OCI-LY7 (cell line): ENCODE results near the gene ZNF3. TPM values are rescaled to one million over a fixed set of nuclear protein-coding genes. Genes with fewer than 3 reads are reported as not detected.

Experiments used
- BruUV-seq: library from RNA; stranded (reverse); fragments of 400-500 nt; replicated peaks from 2 replicates; lab custom pipeline; 2021; lab: Mats Ljungman, UMichigan
- CTCF ChIA-PET: fragments of 300-600 bp; sonication (Branson Sonifier 250); formaldehyde crosslinking; loops from one replicate; lab custom pipeline; 2022; ENCODE audit warnings: antibody characterized with exemption; ENCODE audit not compliant: unreplicated experiment; lab: Charles Lee
- POLR2A ChIA-PET: fragments of 300-600 bp; sonication (Branson Sonifier 250); formaldehyde crosslinking; loops from one replicate; lab custom pipeline; 2022; ENCODE audit warnings: antibody characterized with exemption; lab: Charles Lee
- DNase-seq: peaks from one replicate; pipeline ENCODE4 v3.0.0-alpha.2; 2015; ENCODE audit warnings: low spot score
- H2AFZ ChIP-seq: fragments of 200-600 bp; sonication (generic), shearing (Covaris generic); 2 replicates; pipeline ENCODE4 v1.6.1; 2014; ENCODE audit warnings: mild to moderate bottlenecking, antibody characterized with exemption, low read length, moderate library complexity
- H3K27ac ChIP-seq: fragments of 200-600 bp; sonication (generic); 2 replicates; pipeline ENCODE4 v1.5.1; 2014; ENCODE audit warnings: mixed run types, low read depth, mild to moderate bottlenecking, moderate library complexity, low read length, inconsistent platforms; ENCODE audit not compliant: poor library complexity, severe bottlenecking
- H3K36me3 ChIP-seq: fragments of 200-600 bp; sonication (generic); 2 replicates; pipeline ENCODE4 v1.6.1; 2014; ENCODE audit warnings: mild to moderate bottlenecking, antibody characterized with exemption, low read length, moderate library complexity, mixed read lengths; ENCODE audit not compliant: insufficient read depth
- H3K4me1 ChIP-seq: fragments of 200-600 bp; sonication (generic); 2 replicates; pipeline ENCODE4 v1.5.1; 2014; ENCODE audit warnings: mild to moderate bottlenecking, low read length; ENCODE audit not compliant: insufficient read depth, poor library complexity, severe bottlenecking
- H3K4me2 ChIP-seq: fragments of 200-600 bp; sonication (generic); 2 replicates; pipeline ENCODE4 v1.6.1; 2014; ENCODE audit warnings: mild to moderate bottlenecking, low read length
- H3K4me3 ChIP-seq: fragments of 200-600 bp; sonication (generic); 2 replicates; pipeline ENCODE4 v1.5.1; 2014; ENCODE audit warnings: mild to moderate bottlenecking, low read depth, low read length; ENCODE audit not compliant: poor library complexity, severe bottlenecking
- H3K79me2 ChIP-seq: fragments of 200-600 bp; sonication (generic); 2 replicates; pipeline ENCODE4 v1.6.1; 2016; ENCODE audit warnings: low read depth, mild to moderate bottlenecking, low read length, moderate library complexity, mixed read lengths; ENCODE audit not compliant: insufficient read depth
- H3K9me2 ChIP-seq: fragments of 200-600 bp; sonication (generic); 2 replicates; pipeline ENCODE4 v1.6.1; 2016; ENCODE audit warnings: mild to moderate bottlenecking, low read length, mixed read lengths; ENCODE audit not compliant: insufficient read depth
- H3K9me3 ChIP-seq: fragments of 200-600 bp; sonication (generic); 2 replicates; pipeline ENCODE4 v1.6.1; 2014; ENCODE audit warnings: mild to moderate bottlenecking, mixed run types, low read length, mixed read lengths
- H4K20me1 ChIP-seq: fragments of 200-600 bp; sonication (generic); 2 replicates; pipeline ENCODE4 v1.6.1; 2014; ENCODE audit warnings: mild to moderate bottlenecking, antibody characterized with exemption, low read length, moderate library complexity, mixed read lengths; ENCODE audit not compliant: insufficient read depth
- EZH2phosphoT487 ChIP-seq: fragments of 200-600 bp; sonication (generic); IDR thresholded peaks from 2 replicates; pipeline ENCODE4 v1.6.1; 2018; ENCODE audit warnings: low read depth, borderline replicate concordance, mild to moderate bottlenecking, mixed run types, antibody characterized with exemption, low read length, moderate library complexity, mixed read lengths
- intact Hi-C: fragments of 100-400 bp; cut with micrococcal nuclease; formaldehyde crosslinking; loops from one replicate; pipeline ENCODE4 v1.10.0; 2022; ENCODE audit not compliant: unreplicated experiment
- total RNA-seq, 2 experiments: library from RNA; depleted of rRNA in 1 of 2; stranded (reverse); fragments of >200 nt in 1 of 2; shearing (Covaris generic) in 1 of 2; gene quantifications; 2 replicates each; pipeline ENCODE4 v1.2.3, GENCODE V29; 2014 to 2022
- TF ChIP-seq, protein P1 (sequence below): fragments of 200-600 bp; sonication (generic); conservative IDR thresholded peaks from 2 replicates; pipeline ENCODE4 v1.5.1; 2014; ENCODE audit warnings: mild to moderate bottlenecking, antibody characterized with exemption, low read length, moderate library complexity, mixed read lengths

Gene ZNF3
- total RNA-seq, 2 experiments from 2014 or later, result 19.8 to 23.7 TPM

- Histone ChIP-seq H4K20me1 (no peaks in the 10 kb centered on the region), H3K79me2 (peaks cover 11% of the 10 kb centered on the region; the same call in 1 of the 2 replicates), H3K4me2 (no peak overlapping the region), H3K9me2 (no peaks in the 10 kb centered on the region), H3K27ac (no peak overlapping the region), H3K36me3 (peaks cover 35% of the 10 kb centered on the region), H3K4me3 (no peak overlapping the region), H3K9me3 (no peaks in the 10 kb centered on the region), H2AFZ (no peak overlapping the region), H3K4me1 (peaks cover 22% of the 10 kb centered on the region)
- ChIA-PET POLR2A (interaction anchor here (0.6 to 0.7 kb wide), 2 partner anchors 20 to 26 kb away, joined by 3 to 6 read pairs; no protein-coding TSS in a partner anchor), CTCF (no interaction called here)
- intact Hi-C loops, result no loop called here
- DNase-seq, result no peak
- TF ChIP-seq EZH2phosphoT487, result no peak
- no TSS peak for BruUV-seq
Observed at GRCh38 chr7:100079024-100079560, 2.4 kb downstream of the ZNF3 start.

DNA sequence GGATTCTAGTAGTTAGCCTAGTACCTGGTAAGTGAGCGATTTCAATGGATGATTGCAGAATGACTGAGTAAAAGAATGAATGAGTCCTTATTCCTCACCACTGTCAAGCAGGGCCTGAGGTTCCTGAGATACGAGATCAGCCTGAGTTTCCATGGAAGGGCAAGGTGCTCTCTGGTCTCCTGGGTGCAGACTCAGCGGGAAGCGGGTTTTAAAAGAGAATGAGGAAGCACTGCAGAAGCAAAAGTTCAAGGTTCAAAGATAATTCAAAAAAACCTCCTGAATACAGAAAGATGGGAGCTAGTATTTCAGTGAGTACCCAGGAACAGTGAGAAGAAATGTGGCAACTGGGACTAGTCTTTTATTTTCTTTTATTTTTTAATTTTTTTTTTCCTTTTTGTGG, 4.3 kb downstream of the ZNF3 start:
- H3K4me2 ChIP-seq, result no peak overlapping the region
- POLR2A ChIA-PET, result no interaction called here
- TF ChIP-seq EZH2phosphoT487, result no peak
- TF ChIP-seq, protein P1, sequence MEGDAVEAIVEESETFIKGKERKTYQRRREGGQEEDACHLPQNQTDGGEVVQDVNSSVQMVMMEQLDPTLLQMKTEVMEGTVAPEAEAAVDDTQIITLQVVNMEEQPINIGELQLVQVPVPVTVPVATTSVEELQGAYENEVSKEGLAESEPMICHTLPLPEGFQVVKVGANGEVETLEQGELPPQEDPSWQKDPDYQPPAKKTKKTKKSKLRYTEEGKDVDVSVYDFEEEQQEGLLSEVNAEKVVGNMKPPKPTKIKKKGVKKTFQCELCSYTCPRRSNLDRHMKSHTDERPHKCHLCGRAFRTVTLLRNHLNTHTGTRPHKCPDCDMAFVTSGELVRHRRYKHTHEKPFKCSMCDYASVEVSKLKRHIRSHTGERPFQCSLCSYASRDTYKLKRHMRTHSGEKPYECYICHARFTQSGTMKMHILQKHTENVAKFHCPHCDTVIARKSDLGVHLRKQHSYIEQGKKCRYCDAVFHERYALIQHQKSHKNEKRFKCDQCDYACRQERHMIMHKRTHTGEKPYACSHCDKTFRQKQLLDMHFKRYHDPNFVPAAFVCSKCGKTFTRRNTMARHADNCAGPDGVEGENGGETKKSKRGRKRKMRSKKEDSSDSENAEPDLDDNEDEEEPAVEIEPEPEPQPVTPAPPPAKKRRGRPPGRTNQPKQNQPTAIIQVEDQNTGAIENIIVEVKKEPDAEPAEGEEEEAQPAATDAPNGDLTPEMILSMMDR, result no peak
- peaks cover 7% of the 10 kb centered on the region for H3K4me1 ChIP-seq
- no peak overlapping the region for H3K27ac ChIP-seq
- no peak overlapping the region for H2AFZ ChIP-seq
- H3K79me2 ChIP-seq, result peaks cover 11% of the 10 kb centered on the region; the same call in 1 of the 2 replicates
- no peaks in the 10 kb centered on the region for H3K9me2 ChIP-seq
- no peak overlapping the region for H3K4me3 ChIP-seq
- intact Hi-C loops, result no loop called here
- H4K20me1 ChIP-seq, result no peaks in the 10 kb centered on the region
- no peaks in the 10 kb centered on the region for H3K9me3 ChIP-seq
- CTCF ChIA-PET, result no interaction called here
- BruUV-seq, result no TSS peak
- peaks cover 53% of the 10 kb centered on the region for H3K36me3 ChIP-seq
- no peak for DNase-seq

DNA sequence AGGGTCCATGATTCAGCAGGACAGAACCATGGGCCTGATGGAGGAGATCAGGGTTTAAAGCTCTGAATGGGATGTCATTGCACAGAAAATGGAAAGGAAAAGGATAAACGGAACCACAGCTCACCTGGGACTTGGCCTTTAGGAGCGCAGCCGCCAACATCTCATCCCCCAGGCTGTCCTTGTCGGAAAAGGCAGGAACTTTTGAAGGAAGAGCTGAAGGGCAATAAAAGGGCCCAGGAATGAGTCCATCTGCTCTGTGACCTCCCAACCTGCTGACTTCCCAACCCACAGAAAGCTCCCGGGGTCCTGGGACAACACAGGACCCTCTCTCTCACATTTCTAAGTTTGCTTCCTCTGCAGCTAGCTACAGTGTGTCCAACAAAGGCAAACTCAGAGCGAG, 6.1 kb downstream of the ZNF3 start:
- TF ChIP-seq, protein P1, result no peak
- TF ChIP-seq EZH2phosphoT487, result no peak
- Histone ChIP-seq H2AFZ (no peak overlapping the region), H3K4me3 (no peak overlapping the region), H3K79me2 (peaks cover 4% of the 10 kb centered on the region; the same call in 1 of the 2 replicates), H3K36me3 (peaks cover 71% of the 10 kb centered on the region), H3K27ac (no peak overlapping the region), H4K20me1 (no peaks in the 10 kb centered on the region), H3K4me2 (no peak overlapping the region), H3K9me3 (no peaks in the 10 kb centered on the region), H3K4me1 (peaks cover 3% of the 10 kb centered on the region), H3K9me2 (no peaks in the 10 kb centered on the region)
- ChIA-PET CTCF (interaction anchor here (0.6 kb wide), 1 partner anchor 631 kb away, joined by 3 read pairs; the partner anchor contains the start of gene POP7), POLR2A (interaction anchor here (0.5 kb wide), 2 partner anchors 8 to 33 kb away, joined by 3 to 4 read pairs; no protein-coding TSS in a partner anchor)
- no TSS peak for BruUV-seq
- no peak for DNase-seq
- intact Hi-C loops, result no loop called here
